CD4-positive, alpha-beta T cell treated with Interleukin-2 at 100 ng/mL for 4 hours (primary cell): Measurements from ENCODE around the gene MBNL1.
A peak's percentile ranks its signal among the peaks of the same experiment; 100 is the strongest.

Experiments
- DNase-seq: peaks from one replicate; pipeline ENCODE4 v3.0.0-alpha.2; 2020; ENCODE audit warnings: low spot score

MBNL1 gene, protein sequence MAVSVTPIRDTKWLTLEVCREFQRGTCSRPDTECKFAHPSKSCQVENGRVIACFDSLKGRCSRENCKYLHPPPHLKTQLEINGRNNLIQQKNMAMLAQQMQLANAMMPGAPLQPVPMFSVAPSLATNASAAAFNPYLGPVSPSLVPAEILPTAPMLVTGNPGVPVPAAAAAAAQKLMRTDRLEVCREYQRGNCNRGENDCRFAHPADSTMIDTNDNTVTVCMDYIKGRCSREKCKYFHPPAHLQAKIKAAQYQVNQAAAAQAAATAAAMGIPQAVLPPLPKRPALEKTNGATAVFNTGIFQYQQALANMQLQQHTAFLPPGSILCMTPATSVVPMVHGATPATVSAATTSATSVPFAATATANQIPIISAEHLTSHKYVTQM

DNA sequence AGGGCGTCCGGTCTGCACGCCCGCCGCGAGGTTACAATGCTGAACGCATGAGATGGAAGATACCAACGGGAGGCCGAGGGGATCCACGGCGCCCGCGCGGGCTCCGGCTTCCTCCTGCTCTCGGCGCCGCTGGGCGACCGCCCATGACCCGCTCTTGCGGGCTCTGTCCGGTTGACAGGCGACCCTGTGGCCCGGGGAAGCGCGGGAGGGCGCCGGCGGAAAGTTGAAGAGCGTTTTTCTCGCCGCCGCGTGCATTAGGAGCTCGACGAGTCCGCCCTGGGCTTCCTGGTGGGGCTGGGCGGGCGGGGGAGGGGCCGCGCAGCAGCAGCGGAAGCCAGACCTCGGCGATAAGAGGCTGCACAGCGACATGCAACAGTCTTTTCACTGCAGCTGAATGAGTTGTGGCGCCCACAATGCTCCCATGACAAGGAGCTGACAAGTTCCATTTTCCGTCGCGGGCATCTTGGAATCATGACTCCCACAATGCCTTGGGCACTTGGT lies at the start of gene MBNL1:
Gene MBNL1 (plus strand): TSS at position 375 of the 501 bp plus-strand sequence. CDS start 31,265 bp downstream, outside the sequence.
- DNase-seq, result peak; percentile 86

DNA sequence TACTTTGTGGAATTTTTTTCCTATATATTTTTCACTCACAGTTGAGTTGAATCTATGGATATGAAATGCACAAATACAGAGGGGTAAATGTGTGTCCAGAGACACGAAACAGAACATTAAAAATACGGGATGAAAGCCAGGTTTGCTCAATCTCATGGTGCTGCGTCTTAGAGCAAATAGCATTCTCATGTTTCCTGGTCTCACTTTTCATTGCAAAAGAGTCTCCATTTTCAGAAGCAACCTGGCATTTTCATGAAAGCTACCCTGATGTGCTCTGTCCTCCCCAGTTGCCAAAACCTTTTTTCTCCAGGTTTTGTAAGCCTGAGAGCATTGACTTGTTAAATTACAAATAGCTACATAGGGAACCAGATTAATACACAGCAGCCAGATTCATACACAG lies 49.5 kb upstream of the MBNL1 start:
- no peak for DNase-seq

DNA sequence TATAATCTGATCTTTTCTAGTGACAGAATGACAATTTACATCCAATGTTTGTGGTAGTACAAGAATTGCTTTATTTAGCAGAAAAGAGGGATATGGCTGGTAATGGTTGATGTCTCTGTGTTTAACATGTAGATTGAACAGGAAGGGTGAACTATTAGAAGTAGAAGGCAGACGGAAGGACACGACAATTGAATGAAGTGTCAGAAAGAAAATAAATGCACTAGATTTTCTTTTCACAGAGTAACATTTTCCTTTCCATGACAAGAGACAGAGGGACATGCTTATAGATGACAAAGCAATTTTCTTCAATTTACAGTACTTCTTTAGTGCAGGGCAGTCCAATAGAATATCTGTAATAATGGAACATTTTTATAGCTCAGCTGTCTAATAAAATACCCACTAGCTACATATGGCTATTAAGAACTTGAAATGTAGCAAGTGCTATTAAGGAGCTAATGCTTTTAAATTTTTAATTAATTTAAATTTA lies 48.9 kb upstream of the MBNL1 start:
- no peak for DNase-seq

DNA sequence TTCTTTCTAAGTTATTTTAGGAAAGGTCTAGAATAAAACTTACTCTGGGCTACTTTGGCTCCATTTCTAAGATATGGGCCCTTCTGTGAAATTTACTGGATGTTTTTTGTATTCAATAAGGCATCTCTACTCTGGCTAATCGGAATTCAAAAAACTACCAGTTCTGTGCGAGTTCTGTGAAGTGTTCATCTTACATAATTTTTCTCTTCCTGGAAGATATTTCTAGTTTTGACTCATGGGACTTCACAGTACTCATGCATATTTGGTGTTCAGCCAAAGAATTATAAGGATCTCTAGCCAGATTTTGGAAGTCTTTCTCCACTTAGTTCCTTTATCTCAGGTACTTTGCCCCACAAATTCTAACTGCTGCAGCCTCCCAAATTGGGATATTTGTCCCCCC lies 46.4 kb upstream of the MBNL1 start:
- DNase-seq, result peak; percentile 75

DNA sequence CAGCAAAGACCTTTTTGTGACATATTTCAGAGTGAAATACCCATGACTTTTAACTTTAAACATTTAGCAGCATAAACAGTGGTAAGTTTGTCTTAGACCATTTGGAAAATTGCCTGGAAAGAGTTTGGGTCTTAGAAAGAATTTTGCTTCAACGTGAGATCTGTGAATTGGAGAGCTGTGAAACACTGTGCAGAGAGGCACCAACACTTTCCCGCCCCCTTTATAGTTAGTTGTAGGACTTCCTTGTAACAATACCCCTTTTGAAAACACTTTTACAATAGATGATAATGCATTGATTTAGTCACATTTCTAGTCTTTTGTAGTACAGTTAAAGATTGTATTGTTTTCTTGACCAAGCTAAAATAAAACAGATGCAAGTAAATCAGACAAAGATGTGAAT lies 43.5 kb upstream of the MBNL1 start:
- no peak for DNase-seq

DNA sequence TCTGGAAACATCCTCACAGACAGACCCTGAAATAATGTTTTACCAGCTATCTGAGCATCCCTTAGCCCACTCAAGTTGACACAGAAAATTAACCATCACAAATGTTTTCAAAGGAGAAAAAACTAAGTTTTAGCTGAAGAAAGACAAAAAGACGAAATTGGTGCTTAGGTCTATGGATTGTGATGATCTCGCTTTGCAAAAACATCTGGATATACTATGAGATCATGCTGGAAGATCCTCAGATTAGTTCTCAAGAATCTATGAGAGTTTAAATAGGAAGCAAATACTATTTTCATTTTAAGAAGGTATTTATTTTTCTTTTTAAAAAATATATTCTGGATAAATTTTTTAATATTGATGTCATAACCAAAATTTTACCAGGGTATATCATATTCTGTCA lies 42.6 kb upstream of the MBNL1 start:
- DNase-seq, result no peak

DNA sequence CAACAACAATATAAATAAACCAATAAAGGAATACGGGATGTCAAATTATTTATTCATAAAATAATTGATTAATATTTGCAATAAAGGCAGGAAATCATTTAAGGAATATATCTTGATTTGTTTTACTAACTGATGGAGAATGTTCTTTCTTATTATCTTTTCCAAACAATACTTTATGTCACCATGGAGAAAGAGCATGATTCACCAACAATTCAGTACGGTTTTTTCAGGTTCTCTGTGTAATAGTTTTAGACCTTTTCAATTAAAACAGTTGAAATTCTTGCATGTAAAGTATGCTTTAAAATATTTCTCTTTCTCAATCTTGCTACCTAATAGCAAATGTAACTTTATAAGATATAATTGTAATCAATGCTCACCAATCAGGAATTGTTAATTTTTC lies 41.7 kb upstream of the MBNL1 start:
- no peak for DNase-seq

DNA sequence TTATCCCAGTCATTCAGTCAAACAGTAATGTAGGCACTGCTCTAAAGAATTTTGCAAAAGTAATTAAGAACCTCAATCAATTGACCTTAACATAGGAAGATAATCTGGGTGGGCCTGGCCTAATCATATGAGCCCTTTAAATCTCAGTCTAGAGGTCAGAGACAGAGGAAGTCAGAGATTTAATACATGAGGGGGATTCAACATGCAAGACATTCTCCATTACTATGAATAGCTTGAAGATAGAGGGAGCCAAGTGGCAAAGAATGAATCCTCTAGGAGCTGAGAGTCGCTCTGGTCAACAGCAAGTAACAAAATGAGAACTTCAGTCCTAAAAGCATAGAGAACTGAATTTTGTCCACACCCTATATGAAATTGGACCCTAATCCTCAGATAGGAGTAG lies 39.0 kb upstream of the MBNL1 start:
- no peak for DNase-seq

DNA sequence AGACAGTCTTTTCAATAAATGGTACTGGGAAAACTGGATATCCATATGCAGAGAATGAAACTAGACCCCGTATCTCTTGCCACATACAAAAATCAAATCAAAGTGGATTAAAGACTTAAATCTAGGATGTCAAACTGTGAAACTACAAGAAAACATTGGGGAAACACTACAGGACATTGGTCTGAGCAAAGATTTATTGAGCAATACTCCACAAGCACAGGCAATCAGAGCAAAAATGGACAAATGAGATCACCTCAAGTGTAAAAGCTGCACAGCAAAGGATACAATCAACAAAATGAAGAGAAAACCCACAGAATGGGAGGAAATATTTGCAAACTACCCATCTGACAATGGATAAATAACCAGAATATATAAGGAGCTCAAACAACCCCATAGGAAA lies 38.4 kb upstream of the MBNL1 start:
- DNase-seq, result no peak

DNA sequence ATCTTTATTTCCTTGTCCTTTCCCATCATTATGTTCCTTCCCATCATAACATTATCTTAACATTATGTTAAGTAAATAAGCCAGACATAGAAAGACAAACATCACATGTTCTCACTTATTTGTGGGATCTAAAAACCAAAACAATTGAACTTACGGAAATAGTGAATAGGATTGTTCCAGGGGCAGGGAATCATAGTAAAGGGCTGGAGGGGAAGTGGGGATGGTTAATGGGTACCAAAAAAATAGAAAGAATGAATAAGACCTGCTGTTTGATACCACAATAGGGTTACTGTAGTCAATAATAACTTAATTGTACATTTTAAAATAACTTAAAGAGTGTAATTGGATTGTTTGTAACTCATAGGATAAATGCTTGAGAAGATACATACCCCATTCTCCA lies 36.7 kb upstream of the MBNL1 start:
- DNase-seq, result no peak

DNA sequence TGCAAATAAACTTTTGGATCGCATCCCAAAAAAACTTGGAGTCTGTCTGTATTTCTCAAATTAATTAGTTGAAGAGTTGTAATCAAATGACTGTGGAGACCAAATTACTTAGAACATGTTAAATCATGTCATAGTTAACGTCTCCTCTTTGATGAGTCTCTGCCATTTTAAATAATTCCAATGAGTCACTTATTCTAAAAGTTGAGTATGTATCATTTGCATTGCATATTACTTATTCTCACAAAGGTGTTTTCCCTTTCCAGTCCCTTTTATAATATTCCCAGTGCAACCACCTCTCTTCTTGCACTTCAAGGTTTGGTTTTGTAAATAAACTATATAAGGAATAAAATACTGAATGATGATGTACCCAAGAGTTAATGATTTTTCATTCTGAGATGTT lies 36.0 kb upstream of the MBNL1 start:
- no peak for DNase-seq

DNA sequence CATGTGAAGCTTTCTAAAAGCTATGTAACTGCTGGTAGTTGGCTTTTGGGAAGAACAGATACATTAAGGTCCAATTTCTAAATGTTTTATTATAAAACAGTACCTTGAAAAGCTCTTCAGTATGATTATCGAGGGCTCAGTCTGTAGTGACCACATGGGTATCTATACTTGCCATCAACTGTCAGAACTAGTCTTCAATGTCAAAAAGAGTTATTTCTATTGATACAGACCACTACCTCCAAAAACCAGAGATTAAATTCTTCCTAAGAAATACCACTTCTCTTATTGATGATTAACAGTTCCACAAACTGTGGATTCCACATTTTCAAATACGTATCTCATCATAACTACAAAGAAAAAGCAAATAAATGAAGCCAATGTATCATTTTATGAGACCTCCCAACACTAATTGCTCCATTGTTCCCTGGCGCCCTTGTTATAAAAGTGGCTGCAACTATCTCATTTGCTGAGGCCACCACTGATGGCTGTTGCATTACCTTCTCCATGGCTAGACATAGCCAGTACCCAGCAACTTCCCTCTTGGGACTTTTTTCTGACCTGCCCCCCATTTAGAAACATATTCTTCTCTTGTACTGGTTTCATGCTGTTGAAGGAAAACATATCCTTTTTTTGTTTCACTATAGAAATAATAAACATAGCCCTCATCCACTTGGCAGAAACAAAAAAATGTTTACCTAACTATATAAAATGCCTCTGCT lies 33.9 kb upstream of the MBNL1 start:
- no peak for DNase-seq

DNA sequence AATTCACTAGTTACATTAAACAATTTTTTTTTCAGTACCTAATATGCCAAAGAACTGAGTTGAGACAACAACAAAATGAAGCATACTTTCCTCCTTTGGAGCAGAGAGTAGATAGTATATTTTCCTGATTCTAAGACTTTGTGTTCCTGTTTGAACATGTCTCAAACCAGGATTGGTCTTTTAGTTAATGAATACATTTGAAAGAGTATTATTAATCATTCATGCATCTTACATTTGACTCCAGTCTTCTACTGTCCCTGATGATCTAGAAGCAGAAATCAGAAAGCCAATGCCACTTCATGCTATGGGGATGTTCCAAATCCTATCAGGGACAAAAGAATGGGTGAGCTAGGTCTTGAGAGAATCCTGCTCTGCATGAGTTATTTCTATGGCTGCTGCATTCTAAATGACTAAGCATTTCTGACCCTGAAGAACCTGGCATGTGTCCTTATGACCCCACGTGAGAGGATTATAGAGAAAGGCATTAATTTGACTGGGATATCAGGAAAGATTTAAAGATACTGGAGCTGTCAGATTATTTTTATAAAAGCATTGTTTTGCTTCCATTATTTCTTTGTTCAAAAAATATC lies 32.9 kb upstream of the MBNL1 start:
- DNase-seq, result no peak

DNA sequence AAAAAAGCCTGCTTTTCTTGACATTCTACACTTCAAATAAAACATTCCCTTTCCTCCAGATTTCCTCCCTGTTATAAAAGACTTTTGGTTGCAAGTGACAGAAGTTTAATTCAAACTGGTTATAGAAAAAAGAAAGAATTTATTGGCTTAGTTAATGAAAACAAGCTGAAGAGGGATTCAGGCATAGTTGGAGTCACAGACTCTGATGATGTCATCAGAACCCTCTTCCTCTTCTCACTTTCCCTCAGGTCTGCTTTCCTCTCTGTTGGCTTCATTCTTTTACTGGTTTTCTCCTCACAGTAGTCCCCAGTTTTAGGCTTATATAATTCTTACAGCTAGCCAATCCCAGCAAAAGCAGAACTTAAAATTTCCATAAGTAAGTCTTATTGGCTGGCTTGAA lies 32.0 kb upstream of the MBNL1 start:
- DNase-seq, result no peak

DNA sequence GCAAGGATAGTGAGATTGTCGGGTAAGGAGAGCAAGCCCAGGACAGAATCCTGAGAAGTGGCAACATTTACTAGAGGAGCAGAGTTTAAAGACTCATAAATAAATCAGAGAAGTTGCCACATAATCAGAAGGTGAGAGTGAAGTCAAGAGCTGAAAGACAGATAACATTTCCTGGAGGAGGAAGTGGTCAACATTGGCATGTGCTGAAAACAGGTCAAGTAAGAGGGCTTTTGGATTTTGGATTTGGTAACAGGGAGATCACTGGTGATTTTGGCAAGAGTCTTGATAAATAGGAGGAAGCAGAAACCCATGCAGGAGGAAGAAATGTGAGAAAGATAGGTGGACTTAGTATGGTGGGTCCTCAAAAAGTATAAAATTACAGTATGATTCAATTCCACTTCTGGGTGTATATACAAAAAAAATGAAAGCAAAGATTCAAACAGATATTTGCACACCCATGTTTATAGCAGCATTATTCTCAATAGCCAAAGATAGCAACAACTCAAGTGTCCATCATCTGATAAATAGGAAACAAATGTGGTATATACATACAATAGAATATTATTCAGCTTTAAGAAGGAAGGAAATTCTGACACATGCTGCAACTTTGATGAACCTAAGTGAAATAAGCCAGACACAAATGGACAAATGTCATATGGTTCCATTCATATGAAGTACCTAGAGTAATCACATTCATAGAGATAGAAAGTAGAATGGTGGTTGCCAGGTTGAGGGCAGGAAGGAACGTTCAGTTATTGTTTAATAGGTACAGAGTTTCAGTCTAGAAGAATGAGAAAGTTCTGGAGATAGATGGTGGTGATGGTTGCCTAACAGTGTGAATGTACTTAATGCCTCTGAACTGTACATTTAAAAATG lies 27.3 kb upstream of the MBNL1 start:
- DNase-seq, result peak; percentile 40

DNA sequence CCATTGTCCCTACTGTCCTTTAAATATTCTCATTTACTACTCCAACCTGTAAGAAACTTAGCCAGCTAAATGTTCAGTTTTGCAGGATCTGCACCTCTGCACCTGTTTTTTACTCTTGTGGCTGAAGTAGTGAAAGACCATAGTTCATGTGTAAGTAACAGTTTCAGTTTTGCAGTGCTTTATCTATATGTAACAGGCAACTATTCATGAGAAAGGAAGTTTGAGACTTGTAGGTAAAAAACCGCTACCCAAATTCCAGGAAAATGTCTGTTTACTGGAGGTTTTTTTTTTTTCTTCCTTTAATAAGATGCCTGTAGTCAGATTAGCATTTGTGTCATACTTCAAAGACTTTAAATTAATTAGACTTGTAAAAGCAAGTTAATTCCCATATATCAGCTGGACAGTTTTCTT lies 25.4 kb upstream of the MBNL1 start:
- peak; percentile 84 for DNase-seq

DNA sequence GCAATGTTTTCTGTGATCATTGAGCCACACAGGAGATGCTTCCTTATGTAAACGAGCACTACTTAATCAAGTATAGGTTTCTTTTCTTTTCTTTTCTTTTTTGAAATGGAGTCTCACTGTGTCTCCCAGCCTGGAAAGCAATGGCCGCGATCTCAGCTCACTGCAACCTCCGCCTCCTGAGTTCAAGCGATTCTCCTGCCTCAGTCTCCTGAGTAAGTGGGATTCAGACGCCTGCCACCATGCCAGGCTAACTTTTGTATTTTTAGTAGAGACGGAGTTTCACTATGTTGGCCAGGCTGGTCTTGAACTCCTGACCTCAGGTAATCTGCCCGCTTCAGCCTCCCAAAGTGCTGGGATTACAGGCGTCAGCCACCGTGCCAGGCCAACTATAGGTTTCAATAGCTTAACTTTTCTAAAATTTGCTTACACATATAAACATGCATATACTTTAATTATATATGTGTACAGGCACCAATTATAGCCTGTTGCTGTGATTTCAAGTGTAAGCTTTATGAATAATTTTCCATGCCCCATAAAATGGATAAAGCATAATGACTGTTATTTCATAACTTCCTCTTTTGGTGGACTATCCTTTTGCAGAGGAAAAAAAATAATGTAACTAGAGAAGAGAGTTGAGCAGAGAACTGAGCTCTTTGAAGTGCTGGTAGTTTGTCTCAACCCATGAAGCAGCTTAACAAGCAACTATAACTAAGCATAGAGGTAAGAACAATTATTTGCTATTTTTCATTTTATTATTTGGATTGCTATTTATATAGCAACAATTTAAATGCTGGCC lies 24.8 kb upstream of the MBNL1 start:
- DNase-seq, result peak; percentile 52

DNA sequence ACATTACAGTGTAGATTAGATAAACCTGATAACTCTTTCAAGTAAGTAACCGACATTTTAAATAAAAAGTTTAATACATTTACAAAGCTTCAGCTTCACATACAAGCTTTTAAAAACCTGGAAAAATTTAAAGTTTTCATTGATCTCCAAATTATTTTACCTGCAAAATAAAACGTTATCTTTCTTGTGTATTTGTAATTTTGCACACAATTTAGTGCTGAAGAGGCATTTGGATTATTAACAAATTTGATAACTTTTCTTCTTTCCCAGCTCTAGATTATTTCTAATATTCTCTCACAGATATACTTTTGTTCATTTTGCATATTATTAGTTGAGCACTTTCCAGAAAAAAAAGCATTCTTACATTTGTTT lies 24.2 kb upstream of the MBNL1 start:
- DNase-seq, result no peak

DNA sequence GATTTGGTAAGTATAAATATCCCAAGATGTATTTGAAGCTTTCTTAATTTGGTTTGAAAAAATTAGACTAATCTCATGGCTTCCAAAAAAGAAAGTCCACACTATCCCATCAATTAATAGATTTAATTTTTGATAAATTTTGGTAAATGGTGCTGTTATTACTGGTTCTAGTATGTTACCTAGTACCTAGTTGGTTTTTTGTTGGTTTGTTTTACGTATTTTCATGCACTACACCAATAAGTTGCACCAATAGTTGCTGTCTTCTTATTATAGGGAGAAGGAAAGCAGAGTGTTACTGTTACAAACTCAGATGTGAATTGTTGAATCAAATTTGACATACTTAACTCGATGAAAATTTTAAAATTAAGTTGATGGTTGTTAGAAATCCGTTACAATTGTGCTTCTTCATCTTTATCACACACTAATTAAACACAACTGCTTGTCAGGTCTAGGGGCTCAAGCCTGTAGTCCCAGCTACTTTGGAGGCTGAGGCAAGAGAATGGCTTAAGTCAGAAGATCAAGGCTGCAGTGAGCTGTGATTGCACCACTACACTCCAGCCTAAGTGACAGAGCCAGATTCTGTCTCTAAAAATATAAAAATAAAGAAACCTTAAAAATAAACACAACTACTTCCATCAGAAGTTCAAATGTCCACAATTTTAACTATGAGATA lies 23.1 kb upstream of the MBNL1 start:
- DNase-seq, result peak; percentile 47

DNA sequence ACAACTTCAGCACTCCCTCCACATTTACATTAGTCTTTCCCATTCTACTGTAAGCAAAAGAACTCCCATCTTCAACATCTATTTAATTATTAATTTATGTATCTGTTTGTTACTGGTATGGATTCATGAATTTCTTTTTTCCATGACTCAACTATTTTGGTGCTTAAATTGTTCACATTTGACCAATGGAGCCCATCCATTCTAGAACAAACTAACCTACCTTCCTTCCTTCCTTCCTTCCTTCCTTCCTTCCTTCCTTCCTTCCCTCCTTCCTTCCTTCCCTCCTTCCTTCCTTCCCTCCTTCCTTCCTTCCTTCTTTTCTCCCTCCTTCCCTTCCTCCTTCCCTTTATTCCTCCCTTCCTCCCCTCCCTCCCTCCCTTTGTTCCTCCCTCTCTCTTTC lies 16.8 kb upstream of the MBNL1 start:
- DNase-seq, result no peak

DNA sequence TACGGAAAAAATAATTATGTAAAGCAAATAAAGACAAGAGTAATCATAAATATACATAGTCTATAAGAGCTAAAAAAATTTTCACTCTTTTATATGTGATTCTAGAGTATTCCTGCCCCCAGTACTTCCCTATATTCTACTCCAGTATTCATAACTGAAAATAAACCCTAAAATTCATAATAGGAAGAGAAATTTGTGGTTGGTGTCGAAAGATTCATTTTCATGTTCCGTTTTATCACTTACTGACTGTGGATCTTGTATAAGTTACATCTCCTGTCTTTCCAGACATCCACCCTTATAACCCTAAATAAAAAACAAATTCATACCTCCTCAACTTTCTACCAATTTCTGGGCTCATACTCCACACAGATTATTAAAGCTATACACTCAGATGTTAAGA lies 16.0 kb upstream of the MBNL1 start:
- no peak for DNase-seq
